ENCODE results near the gene NKAIN1.

- no peak for TF ChIP-seq POLR2AphosphoS5 (IDR thresholded peaks at IDR 0.05; ENCODE audit: low read depth, low read length)
- TF ChIP-seq CTCF (IDR thresholded peaks at IDR 0.05), result no peak
- TF ChIP-seq TCF7L2 (IDR thresholded peaks at IDR 0.05; ENCODE audit: low read depth, low read length), result no peak
These were observed 20.1 kb upstream of the NKAIN1 start for GRCh38 chr1:31259746-31260145.
